Neural progenitor cell (in vitro differentiated cells): ENCODE measurements around the gene FCER2. TPM values are rescaled to one million over a fixed set of nuclear protein-coding genes. Genes with fewer than 3 reads are reported as not detected.

ENCODE experiments used
- DNase-seq: peaks from one replicate; pipeline ENCODE4 v3.0.0-alpha.2; 2016; ENCODE audit warnings: low spot score
- H2AFZ ChIP-seq: fragments of 200-600 bp; sonication (generic); replicated peaks from 2 replicates; pipeline ENCODE4 v1.6.1; 2016; ENCODE audit warnings: antibody characterized with exemption
- H3F3A ChIP-seq: fragments of 200-600 bp; sonication (generic); 2 replicates; pipeline ENCODE4 v1.6.1; 2016; ENCODE audit warnings: antibody characterized with exemption, low read depth
- H3K27ac ChIP-seq: fragments of 200-600 bp; sonication (generic); 2 replicates; pipeline ENCODE4 v1.5.1; 2016; ENCODE audit warnings: mild to moderate bottlenecking
- H3K27me3 ChIP-seq: fragments of 200-600 bp; sonication (generic); 2 replicates; pipeline ENCODE4 v1.6.1; 2016; ENCODE audit warnings: mild to moderate bottlenecking, moderate library complexity
- H3K36me3 ChIP-seq: fragments of 200-600 bp; sonication (generic); 2 replicates; pipeline ENCODE4 v1.5.1; 2016
- H3K4me1 ChIP-seq: fragments of 200-600 bp; sonication (generic); 2 replicates; pipeline ENCODE4 v1.6.1; 2016; ENCODE audit warnings: mixed run types
- H3K4me2 ChIP-seq: fragments of 200-600 bp; sonication (generic); 2 replicates; pipeline ENCODE4 v1.6.1; 2016
- H3K4me3 ChIP-seq: fragments of 200-600 bp; sonication (generic); 2 replicates; pipeline ENCODE4 v1.5.1; 2016
- H3K79me2 ChIP-seq: fragments of 200-600 bp; sonication (generic); 2 replicates; pipeline ENCODE4 v1.6.1; 2016; ENCODE audit warnings: low read depth
- H3K9ac ChIP-seq: fragments of 200-600 bp; sonication (generic); 2 replicates; pipeline ENCODE4 v1.6.1; 2016
- H3K9me3 ChIP-seq: fragments of 200-600 bp; sonication (generic); 2 replicates; pipeline ENCODE4 v1.5.1; 2016; ENCODE audit warnings: low read depth
- H4K20me1 ChIP-seq: fragments of 200-600 bp; sonication (generic); 2 replicates; pipeline ENCODE4 v1.6.1; 2016; ENCODE audit warnings: low read depth
- H3K27ac Mint-ChIP-seq: 3 replicates; pipeline ENCODE4 v1.8.0; 2021; ENCODE audit warnings: mixed read lengths
- H3K27me3 Mint-ChIP-seq: 2 replicates; pipeline ENCODE4 v1.8.0; 2022; ENCODE audit warnings: low read depth, mild to moderate bottlenecking, inconsistent platforms, moderate library complexity, mixed read lengths; ENCODE audit not compliant: insufficient read depth
- H3K36me3 Mint-ChIP-seq: 3 replicates; pipeline ENCODE4 v1.8.0; 2021; ENCODE audit warnings: mixed read lengths
- H3K4me1 Mint-ChIP-seq: 3 replicates; pipeline ENCODE4 v1.8.0; 2021; ENCODE audit warnings: mixed read lengths
- H3K4me3 Mint-ChIP-seq: 3 replicates; pipeline ENCODE4 v1.8.0; 2021; ENCODE audit warnings: mild to moderate bottlenecking, moderate library complexity, mixed read lengths
- H3K9me3 Mint-ChIP-seq: 3 replicates; pipeline ENCODE4 v1.8.0; 2020; ENCODE audit warnings: mixed read lengths
- CTCF ChIP-seq: fragments of 200-600 bp; sonication (generic); IDR thresholded peaks from 2 replicates; pipeline ENCODE4 v1.5.1; 2017; ENCODE audit warnings: antibody characterized with exemption, mild to moderate bottlenecking
- EZH2 ChIP-seq: fragments of 200-600 bp; sonication (generic); IDR thresholded peaks from 2 replicates; pipeline ENCODE4 v1.6.1; 2017; ENCODE audit warnings: antibody characterized with exemption, mild to moderate bottlenecking, moderate library complexity
- EZH2phosphoT487 ChIP-seq: fragments of 200-600 bp; sonication (generic); IDR thresholded peaks from 2 replicates; pipeline ENCODE4 v1.6.1; 2017; ENCODE audit warnings: antibody characterized with exemption
- total RNA-seq: library from RNA; depleted of rRNA; stranded (reverse); fragments of >200 nt; gene quantifications from 2 replicates; pipeline ENCODE4 v1.2.3, GENCODE V29; 2015; ENCODE audit warnings: low replicate concordance

Gene FCER2
- total RNA-seq, 1 donor from 2014 or later, result not detected

GRCh38 chr19:7742575-7742974 lies 40.6 kb upstream of the FCER2 start:
- no peaks in the 10 kb centered on the region for H3K9me3 Mint-ChIP-seq
- Histone ChIP-seq H3K27me3 (peaks cover 42% of the 10 kb centered on the region), H3K4me2 (no peak overlapping the region), H3K79me2 (no peaks in the 10 kb centered on the region), H3F3A (no peaks in the 10 kb centered on the region), H4K20me1 (no peaks in the 10 kb centered on the region), H3K27ac (no peak overlapping the region), H3K4me1 (no peaks in the 10 kb centered on the region), H3K36me3 (no peaks in the 10 kb centered on the region), H3K9ac (no peak overlapping the region), H3K4me3 (no peak overlapping the region), H3K9me3 (no peaks in the 10 kb centered on the region), H2AFZ (no peak overlapping the region)
- H3K36me3 Mint-ChIP-seq, result no peaks in the 10 kb centered on the region
- H3K27ac Mint-ChIP-seq, result no peak overlapping the region
- no peak for DNase-seq
- peaks cover 18% of the 10 kb centered on the region for H3K27me3 Mint-ChIP-seq
- no peaks in the 10 kb centered on the region for H3K4me1 Mint-ChIP-seq
- TF ChIP-seq EZH2phosphoT487 (no peak), CTCF (no peak), EZH2 (no peak)
- no peak overlapping the region for H3K4me3 Mint-ChIP-seq

- peaks cover 19% of the 10 kb centered on the region for H3K27me3 Mint-ChIP-seq
- H3K4me2 ChIP-seq, result no peak overlapping the region
Measured at GRCh38 chr19:7740682-7741054, 38.7 kb upstream of the FCER2 start.

GRCh38 chr19:7739801-7740681 lies 38.1 kb upstream of the FCER2 start:
- H3K4me1 Mint-ChIP-seq, result no peaks in the 10 kb centered on the region
- H3K4me1 ChIP-seq, result no peaks in the 10 kb centered on the region
- TF ChIP-seq EZH2phosphoT487 (no peak), EZH2 (no peak), CTCF (no peak)
- H3K9ac ChIP-seq, result no peak overlapping the region
- no peaks in the 10 kb centered on the region for H4K20me1 ChIP-seq
- no peak overlapping the region for H3K4me3 ChIP-seq
- no peak overlapping the region for H3K27ac Mint-ChIP-seq
- no peak overlapping the region for H3K27ac ChIP-seq
- H3K27me3 ChIP-seq, result peaks cover 66% of the 10 kb centered on the region
- H3K27me3 Mint-ChIP-seq, result peaks cover 24% of the 10 kb centered on the region
- H3F3A ChIP-seq, result no peaks in the 10 kb centered on the region
- H3K9me3 Mint-ChIP-seq, result no peaks in the 10 kb centered on the region
- H2AFZ ChIP-seq, result no peak overlapping the region
- H3K9me3 ChIP-seq, result no peaks in the 10 kb centered on the region
- no peak overlapping the region for H3K4me2 ChIP-seq
- no peak overlapping the region for H3K4me3 Mint-ChIP-seq
- no peaks in the 10 kb centered on the region for H3K79me2 ChIP-seq
- DNase-seq, result no peak
- H3K36me3 Mint-ChIP-seq, result no peaks in the 10 kb centered on the region
- H3K36me3 ChIP-seq, result no peaks in the 10 kb centered on the region

More at GRCh38 chr19:7740682-7741054, 38.7 kb upstream of the FCER2 start:
- no peaks in the 10 kb centered on the region for H3K36me3 ChIP-seq
- H3K27ac Mint-ChIP-seq, result no peak overlapping the region
- no peak for TF ChIP-seq CTCF
- TF ChIP-seq EZH2phosphoT487, result no peak
- TF ChIP-seq EZH2, result no peak
- H3K4me1 ChIP-seq, result no peaks in the 10 kb centered on the region
- H3K36me3 Mint-ChIP-seq, result no peaks in the 10 kb centered on the region
- H3K9ac ChIP-seq, result no peak overlapping the region
- no peak overlapping the region for H3K4me3 Mint-ChIP-seq
- no peaks in the 10 kb centered on the region for H3K9me3 Mint-ChIP-seq
- no peaks in the 10 kb centered on the region for H3K79me2 ChIP-seq
- no peak overlapping the region for H3K27ac ChIP-seq
- H3K9me3 ChIP-seq, result no peaks in the 10 kb centered on the region
- peaks cover 60% of the 10 kb centered on the region for H3K27me3 ChIP-seq
- no peaks in the 10 kb centered on the region for H3F3A ChIP-seq
- H2AFZ ChIP-seq, result no peak overlapping the region
- H3K4me3 ChIP-seq, result no peak overlapping the region
- H3K4me1 Mint-ChIP-seq, result no peaks in the 10 kb centered on the region
- DNase-seq, result no peak
- H4K20me1 ChIP-seq, result no peaks in the 10 kb centered on the region
